GM19035 (cell line): ENCODE measurements around the gene CCDC160.
"Not testable (repeated sequence)": the region's sequence is repeated elsewhere in the genome, so short reads cannot be mapped to it uniquely, and the experiment has no call there.

Source experiments
- ATAC-seq: cut with Tn5 transposase; IDR thresholded peaks from one replicate; pipeline ENCODE4 v1.9.1; 2021; ENCODE audit not compliant: unreplicated experiment

Gene CCDC160

DNA sequence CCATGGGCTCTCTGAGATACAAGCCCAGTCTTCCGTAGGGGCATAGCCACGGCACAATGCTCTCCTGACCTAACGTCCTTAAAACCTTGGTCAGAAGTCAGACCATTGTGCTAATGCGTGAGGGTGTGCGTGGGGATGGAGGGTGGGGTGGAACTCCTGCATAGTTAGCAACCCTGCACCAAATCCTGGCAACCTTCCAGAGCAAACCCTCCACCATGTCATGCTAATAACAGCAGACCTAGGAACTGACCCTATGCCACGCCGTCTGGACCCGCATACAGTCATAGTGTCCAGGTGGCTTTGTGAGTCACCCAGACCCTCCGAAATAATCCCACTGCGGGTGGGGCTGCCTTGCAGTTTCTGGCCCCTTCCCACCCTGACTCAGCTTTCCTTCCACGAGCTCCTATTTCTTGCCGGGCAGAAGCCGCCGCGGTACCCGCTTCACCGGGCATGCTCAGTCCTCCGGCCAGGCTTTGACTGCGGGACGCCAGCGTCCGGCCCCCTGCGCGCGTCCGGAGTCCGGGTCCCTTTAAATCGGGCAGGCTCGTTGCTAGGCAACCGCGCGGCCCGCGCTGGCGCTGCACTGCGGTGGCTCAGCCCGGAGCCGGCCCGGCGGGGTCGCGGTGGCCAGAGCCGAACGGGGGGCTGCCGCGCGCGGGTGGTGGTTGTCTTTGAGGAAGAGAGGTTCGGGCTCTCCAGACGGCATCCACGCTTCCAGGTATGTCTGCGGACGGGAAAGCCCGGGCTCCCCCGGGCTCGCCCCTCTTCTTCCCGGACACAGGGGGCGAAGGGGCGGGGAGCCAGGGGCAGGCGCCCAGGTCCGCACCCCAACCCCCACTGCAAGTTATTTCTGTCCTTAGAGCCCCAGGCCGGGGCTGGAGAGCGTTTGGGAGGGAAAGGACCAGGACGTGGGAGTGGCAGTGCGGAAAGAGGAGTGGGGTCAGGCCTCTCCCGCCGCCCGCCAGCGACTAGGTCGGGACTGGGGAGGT, at the start of gene CCDC160:
TSS of gene CCDC160 (plus strand) at position 557 of the 989 bp plus-strand sequence. CDS start 7,619 bp downstream, outside the sequence.
- no peak for ATAC-seq

DNA sequence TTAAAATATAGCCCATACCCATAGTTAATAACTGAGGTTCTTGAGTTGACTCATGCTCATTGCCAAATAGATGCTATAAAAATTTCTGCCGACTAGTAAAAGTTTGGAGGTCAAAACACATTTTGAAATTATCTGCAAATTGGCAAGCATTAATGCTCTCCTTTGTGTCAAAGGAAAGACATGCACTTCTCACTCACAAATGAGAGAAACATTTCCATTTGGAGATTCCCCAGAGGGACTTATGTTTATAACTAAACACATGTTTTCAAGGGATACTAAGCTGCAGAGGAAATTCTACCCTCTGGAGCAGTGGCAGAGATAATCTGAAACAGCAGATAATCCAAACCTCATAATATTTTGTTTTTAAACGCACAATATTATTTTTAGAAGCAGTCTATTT, 45.7 kb upstream of the CCDC160 start:
- ATAC-seq, result no peak

DNA sequence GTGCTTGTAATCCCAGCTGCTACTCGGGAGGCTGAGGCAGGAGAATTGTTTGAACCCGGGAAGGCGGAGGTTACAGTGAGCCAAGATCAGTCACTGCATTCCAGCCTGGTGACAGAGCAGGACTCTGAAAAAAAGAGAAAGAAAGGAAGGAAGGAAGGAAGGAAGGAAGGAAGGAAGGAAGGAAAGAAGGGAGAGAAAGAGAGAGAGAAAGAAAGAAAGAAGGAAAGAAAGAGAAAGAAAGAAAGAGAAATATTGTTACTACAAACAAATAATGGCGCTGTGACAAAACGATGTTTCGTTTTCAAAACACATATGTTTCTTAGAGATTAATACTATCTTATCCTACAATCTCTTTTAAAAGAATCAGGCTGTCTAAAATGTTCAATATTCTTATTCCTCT, 42.1 kb upstream of the CCDC160 start:
- no peak for ATAC-seq

DNA sequence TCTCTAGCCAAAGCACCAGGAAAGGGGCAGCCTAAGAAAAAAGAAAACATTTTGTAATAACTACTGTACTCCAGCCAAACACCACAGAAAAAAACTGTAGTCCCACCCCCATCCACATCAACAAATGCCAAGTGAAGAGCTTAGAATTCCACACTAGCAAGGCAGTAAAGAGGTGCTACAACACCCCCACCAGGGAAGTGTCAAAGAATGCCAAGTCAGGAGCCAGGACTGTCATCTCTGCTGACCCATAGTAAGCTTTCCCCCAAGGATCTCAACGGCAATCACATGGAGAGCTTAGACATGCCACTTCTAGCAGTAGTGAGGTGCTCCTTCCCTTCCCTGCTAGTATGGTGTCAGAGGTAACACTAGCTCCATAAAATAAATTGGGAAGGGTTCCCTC, 34.4 kb upstream of the CCDC160 start:
- ATAC-seq, result no peak

DNA sequence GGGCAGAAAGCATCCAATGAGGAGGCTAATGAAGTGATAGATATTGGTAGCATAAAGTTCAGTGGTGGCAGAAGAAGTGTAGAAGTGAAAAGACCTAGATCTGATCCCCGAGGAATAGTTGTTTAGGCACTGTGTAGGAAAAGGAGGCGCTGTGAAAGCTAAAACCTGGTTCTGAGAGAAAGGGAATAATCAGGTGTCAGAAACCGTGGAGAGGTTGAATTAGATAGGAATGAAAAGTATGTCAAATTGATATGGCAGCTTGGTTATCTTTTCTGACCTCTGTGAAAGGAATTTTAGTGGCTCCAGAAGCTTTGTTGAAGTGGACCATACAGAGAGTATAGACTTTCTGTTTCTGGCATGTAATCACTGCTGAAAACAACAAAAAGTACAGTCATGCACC, 30.8 kb upstream of the CCDC160 start:
- ATAC-seq, result no peak

DNA sequence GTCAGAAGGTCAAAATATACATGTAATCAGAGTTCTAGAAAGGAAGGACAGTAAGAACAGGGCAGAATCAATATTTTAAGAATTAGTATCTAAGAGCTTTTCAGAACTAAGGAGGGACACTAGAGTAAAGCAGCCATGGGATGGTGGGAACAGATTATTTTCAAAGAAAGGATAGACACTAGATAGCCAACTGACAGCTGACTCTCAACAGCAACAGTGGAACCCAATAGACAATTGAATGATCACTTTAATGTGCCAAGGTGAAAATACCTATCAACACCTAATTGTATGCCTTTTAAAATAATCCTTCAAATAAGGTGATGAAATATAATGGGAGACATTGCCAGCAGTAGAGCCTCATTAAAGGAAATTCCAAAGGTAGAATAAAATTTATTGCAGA, 26.5 kb upstream of the CCDC160 start:
- no peak for ATAC-seq

DNA sequence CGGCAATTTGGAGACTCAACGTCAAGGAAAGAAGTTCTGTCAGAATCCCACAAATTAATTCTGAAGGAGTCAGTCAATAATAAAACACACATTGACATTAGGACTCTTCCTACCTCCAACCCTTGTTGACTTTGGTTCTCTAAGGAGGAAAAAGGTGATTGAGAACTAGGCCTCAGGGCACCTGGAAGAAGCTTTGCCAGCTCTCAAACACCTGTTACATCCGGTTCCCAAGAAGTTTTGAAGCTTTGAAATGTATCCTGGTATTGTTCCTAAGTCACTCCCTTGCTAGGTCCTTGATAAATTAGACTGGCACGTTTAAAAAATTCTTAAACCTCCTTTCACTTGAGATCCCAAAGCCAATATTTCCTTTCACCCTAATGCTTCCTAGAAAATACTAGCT, 1.7 kb upstream of the CCDC160 start:
- ATAC-seq, result no peak

DNA sequence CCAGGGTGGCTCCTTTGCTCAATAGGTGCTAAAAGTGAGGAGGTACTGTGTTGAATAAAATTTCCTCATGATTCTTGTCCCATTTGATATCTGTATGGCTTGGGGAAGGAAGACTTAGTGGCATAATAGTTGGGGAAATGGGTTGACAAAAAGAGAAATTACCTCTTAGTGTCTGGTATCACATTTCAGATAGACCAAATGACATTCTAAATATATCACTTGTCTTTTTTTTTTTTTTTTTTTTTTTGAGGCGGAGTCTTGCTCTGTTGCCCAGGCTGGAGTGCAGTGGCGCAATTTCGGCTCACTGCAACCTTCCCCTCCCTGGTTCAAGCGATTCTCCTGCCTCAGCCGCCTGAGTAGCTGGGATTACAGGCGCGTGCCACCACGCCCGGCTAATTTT, 1.2 kb downstream of the CCDC160 start:
- ATAC-seq, result not testable (repeated sequence)

DNA sequence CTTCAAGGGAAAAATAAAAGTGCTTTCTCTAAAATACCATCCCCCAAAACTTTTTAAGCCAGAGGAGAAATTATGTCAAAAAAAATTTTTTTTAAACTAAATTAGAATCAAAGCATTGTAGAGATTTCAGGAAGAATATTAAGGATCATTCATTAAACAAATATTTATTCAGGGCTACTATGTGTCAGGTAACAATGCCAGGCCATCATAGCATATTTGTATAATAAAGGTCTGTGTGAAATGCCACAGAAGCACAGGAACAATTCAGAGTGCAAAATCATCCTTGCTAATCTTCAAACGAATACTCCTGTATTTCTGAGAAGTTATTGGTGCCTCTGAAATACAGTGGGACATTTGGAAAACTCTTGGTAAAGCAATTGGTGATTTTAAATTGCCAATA, 2.0 kb downstream of the CCDC160 start:
- ATAC-seq, result no peak

DNA sequence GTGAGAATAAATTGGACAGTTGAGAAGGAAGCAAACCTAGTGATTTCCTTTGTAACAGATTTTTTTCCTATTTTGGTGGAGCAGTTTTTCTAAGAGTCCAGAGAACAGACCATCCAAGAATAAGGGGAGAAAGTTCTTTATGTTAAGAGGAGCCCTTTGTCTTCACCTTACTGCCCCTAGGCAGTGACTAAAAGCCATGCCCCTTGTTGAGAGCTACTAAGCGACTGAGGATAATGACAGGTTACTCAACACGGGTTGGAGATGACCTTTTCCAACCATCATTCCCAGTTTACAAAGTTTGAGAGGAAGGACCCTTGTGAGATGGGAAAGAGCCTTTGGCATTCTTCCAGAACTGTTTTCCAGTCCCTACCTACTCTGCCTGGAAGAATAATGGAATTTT, 3.2 kb downstream of the CCDC160 start:
- ATAC-seq, result no peak

DNA sequence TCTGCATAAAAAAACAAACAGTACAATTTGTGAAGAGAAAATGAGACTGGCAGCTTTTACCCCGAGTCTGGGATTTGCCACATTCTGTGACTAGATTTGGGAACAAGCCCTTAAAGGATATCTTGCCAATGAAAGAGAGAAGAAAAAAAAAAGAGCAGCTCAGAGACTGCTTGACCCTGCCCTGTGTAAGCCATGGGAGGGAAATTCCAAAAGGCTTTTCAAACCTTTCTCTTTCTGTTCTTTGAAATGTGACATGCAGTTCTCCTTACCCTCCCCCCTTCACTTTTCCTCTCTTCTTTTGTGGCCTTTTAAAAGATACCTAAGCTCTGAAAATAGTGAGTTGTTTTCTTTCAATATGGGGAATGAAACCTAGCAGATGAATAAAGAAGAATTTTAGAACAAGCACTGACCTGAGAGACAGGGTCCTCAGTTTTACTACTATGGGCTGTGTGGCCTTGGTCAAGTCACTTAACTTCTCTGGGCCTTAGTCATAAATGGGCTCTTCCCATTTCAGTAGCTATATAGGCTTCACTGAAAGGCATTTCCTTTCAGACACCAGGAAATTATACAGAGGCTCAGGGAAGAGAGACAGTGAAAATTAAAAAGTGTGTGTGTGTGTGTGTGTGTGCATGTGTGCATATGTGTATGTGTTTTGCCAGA, 5.1 kb downstream of the CCDC160 start:
- no peak for ATAC-seq

DNA sequence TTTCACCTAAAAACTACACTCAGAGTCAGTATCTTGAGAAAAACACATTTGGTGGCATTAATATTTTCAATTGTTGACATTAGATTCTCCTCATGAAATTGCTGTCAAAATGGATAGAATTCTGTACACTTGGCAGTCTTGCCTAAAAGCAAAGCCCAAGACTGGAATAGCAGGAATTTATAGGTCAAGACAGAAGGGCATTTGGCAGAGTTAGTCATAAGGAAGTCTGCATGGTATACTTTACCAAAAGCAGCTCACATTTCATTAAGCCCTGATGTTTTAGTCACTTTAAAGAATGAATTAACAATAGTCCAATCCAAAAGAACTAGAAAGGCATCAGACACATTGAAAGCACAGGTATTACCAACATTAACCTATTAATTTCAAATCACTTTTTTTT, 7.1 kb downstream of the CCDC160 start:
- ATAC-seq, result no peak

DNA sequence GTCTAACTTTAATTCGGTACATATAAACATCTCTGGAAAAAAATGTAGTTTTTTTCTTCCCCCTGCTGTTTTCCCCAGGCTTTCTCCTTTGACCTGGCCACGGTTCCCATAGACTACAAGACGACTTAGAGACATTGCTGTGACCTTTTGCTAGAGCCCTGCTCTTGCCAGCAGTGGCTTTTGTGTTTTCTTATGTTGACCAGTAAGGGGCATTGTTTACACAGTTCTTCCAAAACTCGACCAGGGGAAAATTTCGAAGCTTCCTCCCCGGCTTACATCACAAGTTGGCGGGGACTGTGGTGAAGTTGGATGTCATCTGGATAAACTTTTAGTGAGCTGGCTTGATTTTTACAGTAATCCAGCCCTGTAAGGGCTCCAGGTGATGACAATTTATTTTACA, 9.3 kb downstream of the CCDC160 start:
- no peak for ATAC-seq

DNA sequence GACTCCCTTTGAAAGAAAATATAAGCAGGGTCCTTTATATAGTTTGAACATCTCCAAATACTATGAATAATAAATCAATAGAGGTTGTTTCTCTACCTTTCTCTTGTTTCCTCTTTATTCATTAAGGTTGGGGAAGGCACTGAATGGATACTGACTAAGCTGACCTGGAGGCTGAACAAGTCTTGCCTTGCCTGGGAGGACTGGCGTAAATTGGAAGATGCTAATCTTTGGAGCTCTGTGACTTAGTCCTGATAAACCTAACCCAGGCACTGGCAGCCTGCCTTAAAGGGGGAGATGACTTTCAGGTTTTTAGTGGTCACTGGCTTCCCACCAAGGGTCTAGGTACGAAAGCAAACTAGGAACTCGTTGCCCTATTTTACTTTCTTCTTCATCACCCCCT, 10.5 kb downstream of the CCDC160 start:
- ATAC-seq, result no peak

DNA sequence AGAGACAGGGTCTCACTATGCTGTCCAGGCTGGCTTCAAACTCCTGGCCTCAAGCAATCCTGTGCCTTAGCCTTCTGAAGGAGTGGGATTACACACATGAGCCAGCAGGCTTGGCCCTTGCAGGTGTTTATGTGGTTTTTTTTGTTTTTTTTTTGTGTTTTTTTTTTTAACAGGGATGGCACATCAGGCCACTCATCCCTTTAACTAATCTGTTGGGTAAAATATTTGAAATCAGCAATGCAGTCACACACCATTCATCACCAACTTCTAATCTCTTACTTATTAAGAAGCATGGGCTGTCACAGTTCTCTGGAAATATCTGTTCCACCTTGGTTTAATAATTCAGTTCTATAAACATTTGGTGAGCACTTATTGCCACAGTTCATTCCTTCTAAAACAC, 12.3 kb downstream of the CCDC160 start:
- ATAC-seq, result no peak

DNA sequence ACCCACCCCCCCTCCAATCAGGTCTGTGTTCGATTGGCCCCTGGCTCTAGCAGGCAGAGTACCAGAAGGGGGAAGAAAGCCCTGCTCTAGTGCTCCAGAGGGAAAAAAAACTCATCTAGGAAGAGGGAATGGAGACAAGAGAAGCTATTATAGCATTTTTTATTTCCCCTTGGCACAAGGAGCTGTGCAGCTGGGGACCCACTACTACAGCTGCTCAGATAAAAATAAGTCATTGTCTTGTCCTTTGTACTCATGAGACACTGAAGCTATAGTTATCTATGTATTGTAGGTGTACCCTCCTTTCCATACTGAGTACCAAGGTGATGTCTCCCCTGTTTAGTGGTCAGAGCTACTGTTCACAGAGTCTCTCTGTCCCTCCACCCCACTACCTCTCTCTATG, 14.3 kb downstream of the CCDC160 start:
- no peak for ATAC-seq

DNA sequence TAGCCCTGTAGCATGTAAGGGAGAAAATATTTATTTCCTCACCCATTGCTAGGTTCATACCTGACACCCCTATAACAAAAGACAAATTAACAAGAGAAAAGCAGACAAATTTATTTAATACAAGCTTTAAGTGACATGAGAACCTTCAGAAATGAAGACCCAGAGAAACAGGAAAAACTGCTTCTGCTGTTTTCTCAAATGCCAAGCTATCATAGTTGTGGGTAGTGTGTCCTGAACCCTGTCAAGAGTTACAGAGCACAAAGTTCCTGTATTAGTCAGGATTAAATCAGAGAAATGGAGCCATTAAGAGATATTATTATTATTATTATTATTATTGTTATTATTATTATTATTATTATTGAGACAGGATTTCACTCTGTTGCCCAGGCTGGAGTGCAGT, 17.5 kb downstream of the CCDC160 start:
- ATAC-seq, result no peak

DNA sequence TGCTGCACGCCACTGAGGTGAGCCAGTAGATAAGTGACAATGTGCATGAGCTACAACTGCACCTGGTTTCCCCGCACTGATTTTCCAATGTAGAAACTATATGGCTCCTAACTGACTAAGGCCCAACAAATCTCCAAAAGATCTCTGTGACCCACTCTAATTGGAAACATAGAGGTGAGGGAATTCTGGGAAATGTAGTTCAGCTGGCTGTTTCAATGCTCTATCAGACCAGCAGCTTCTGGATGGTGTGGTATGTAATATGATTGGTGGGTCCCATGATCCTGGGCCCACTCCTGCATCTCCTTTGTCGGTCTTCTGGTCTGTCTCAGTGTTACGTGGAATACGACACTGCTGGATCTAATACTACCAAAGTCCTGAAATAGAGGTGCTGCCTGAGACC, 18.6 kb downstream of the CCDC160 start:
- no peak for ATAC-seq

DNA sequence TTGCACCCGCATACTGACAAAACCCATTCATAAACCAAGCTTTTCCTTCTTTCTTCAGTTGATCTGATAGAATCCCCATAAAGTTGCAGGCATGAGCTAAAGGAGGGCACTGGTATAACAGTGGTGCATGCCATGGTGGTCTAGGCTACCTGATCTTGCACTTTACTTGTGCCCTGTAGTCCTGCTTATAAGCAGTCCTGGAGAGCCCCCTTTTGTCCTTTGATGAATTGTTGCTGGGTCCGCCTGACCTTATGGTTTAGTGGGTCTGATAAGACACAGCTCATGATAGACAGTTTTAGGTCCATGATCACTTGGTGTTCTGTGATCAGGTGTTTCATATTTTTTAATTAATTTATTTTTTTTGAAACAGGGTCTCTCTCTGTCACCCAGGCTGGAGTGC, 19.7 kb downstream of the CCDC160 start:
- ATAC-seq, result no peak

DNA sequence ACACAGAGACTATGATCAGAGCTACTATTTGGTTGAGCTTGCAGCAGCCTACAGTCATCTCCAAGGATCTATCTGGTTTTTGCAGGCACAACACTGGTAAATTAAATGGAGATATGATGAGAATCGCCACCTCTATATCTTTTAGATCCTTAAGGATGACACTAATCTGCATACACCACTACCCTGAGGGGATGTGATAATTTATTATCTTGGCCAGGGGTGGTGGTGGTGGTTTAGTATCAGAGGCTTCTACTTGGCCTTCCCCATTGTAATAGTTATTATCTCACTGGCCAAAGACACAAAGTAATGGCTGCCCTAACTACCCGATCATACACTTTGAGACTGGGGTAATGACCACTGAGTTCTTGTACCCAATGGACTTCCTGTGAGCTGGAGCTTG, 21.2 kb downstream of the CCDC160 start:
- no peak for ATAC-seq

DNA sequence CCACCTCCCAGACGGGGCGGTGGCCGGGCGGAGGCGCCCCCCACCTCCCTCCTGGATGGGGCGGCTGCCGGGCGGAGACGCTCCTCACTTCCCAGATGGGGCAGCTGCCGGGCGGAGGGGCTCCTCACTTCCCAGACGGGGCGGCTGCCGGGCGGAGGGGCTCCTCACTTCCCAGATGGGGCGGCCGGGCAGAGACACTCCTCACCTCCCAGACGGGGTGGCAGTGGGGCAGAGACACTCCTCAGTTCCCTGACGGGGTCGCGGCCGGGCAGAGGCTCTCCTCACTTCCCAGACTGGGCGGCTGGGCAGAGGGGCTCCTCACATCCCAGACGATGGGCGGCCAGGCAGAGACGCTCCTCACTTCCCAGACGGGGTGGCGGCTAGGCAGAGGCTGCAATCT, 49.0 kb downstream of the CCDC160 start:
- ATAC-seq, result not testable (repeated sequence)

DNA sequence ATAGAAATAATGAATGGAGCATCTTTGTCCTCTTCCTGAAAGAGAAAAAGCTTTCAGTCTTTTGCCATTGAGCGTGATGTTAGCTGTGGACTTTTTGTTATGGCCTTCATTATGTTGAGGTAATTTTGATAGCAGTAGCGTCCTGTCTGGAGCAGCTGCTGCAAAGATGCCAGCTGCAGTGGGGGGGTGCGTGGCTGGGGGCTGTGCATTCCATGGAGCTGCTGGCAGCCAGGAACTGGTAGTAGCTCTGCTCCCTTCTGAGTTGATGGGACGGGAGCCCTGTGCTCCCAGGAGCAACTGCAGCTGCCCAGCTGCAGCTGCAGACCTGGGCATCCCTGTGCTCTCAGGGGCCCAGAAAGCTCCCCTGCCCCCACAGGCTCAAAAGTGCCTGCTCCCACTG, 50.4 kb downstream of the CCDC160 start:
- no peak for ATAC-seq
